OCI-LY1 (cell line): ENCODE results near the gene MTREX.

Experiments
- H2AFZ ChIP-seq: fragments of 200-600 bp; sonication (generic), shearing (Covaris generic); 2 replicates; pipeline ENCODE4 v1.6.0; 2014; ENCODE audit warnings: antibody characterized with exemption, mild to moderate bottlenecking, low read length
- H3F3A ChIP-seq: fragments of 200-600 bp; sonication (generic), shearing (Covaris generic); 2 replicates; pipeline ENCODE4 v1.6.0; 2014; ENCODE audit warnings: mild to moderate bottlenecking, antibody characterized with exemption, low read length, moderate library complexity; ENCODE audit not compliant: insufficient read depth
- H3K27ac ChIP-seq: fragments of 200-600 bp; sonication (generic); 2 replicates; pipeline ENCODE4 v1.5.1; 2014; ENCODE audit warnings: low read length, mixed run types, mild to moderate bottlenecking, low read depth; ENCODE audit not compliant: poor library complexity, severe bottlenecking
- H3K27me3 ChIP-seq: fragments of 200-600 bp; sonication (generic); 2 replicates; pipeline ENCODE4 v1.6.0; 2014; ENCODE audit warnings: antibody characterized with exemption, mild to moderate bottlenecking, low read length, moderate library complexity; ENCODE audit not compliant: insufficient read depth
- H3K36me3 ChIP-seq: fragments of 200-600 bp; sonication (generic); 2 replicates; pipeline ENCODE4 v1.6.1; 2014; ENCODE audit warnings: mild to moderate bottlenecking, antibody characterized with exemption, low read length, moderate library complexity, mixed read lengths; ENCODE audit not compliant: insufficient read depth
- H3K4me1 ChIP-seq: fragments of 200-600 bp; sonication (generic); 2 replicates; pipeline ENCODE4 v1.5.1; 2014; ENCODE audit warnings: mild to moderate bottlenecking, low read length, moderate library complexity; ENCODE audit not compliant: insufficient read depth, severe bottlenecking
- H3K4me2 ChIP-seq: fragments of 200-600 bp; sonication (generic), shearing (Covaris generic); 2 replicates; pipeline ENCODE4 v1.6.1; 2014; ENCODE audit warnings: low read length
- H3K4me3 ChIP-seq: fragments of 200-600 bp; sonication (generic); 2 replicates; pipeline ENCODE4 v1.5.1; 2014; ENCODE audit warnings: low read length, low read depth, mild to moderate bottlenecking, mixed read lengths; ENCODE audit not compliant: poor library complexity, severe bottlenecking
- H3K79me2 ChIP-seq: fragments of 200-600 bp; shearing (Covaris generic); 2 replicates; pipeline ENCODE4 v1.6.1; 2016; ENCODE audit warnings: mixed run types, low read length, mixed read lengths; ENCODE audit not compliant: insufficient read depth
- H3K9ac ChIP-seq: fragments of 200-600 bp; sonication (generic), shearing (Covaris generic); 2 replicates; pipeline ENCODE4 v1.6.1; 2014; ENCODE audit warnings: mild to moderate bottlenecking, low read length, mixed read lengths
- H3K9me2 ChIP-seq: fragments of 200-600 bp; sonication (generic), shearing (Covaris generic); 2 replicates; pipeline ENCODE4 v1.6.1; 2014; ENCODE audit warnings: low read depth, mild to moderate bottlenecking, low read length, mixed read lengths
- H3K9me3 ChIP-seq: fragments of 200-600 bp; shearing (Covaris generic); 2 replicates; pipeline ENCODE4 v1.6.1; 2014; ENCODE audit warnings: low read length, mixed read lengths
- H4K20me1 ChIP-seq: fragments of 200-600 bp; sonication (generic), shearing (Covaris generic); 2 replicates; pipeline ENCODE4 v1.6.0; 2016; ENCODE audit warnings: mild to moderate bottlenecking, low read length; ENCODE audit not compliant: insufficient read depth
- EZH2 ChIP-seq: fragments of 200-600 bp; sonication (generic), shearing (Covaris generic); IDR thresholded peaks from 2 replicates; pipeline ENCODE4 v1.8.0; 2017; ENCODE audit warnings: borderline replicate concordance, mixed run types, mild to moderate bottlenecking, antibody characterized with exemption, low read length, moderate library complexity, mixed read lengths
- TF ChIP-seq, protein P1 (sequence below): fragments of 200-600 bp; sonication (generic), shearing (Covaris generic); IDR thresholded peaks from 2 replicates; pipeline ENCODE4 v1.5.1; 2017; ENCODE audit warnings: mild to moderate bottlenecking, antibody characterized with exemption, low read length, moderate library complexity, mixed read lengths

Gene MTREX

DNA sequence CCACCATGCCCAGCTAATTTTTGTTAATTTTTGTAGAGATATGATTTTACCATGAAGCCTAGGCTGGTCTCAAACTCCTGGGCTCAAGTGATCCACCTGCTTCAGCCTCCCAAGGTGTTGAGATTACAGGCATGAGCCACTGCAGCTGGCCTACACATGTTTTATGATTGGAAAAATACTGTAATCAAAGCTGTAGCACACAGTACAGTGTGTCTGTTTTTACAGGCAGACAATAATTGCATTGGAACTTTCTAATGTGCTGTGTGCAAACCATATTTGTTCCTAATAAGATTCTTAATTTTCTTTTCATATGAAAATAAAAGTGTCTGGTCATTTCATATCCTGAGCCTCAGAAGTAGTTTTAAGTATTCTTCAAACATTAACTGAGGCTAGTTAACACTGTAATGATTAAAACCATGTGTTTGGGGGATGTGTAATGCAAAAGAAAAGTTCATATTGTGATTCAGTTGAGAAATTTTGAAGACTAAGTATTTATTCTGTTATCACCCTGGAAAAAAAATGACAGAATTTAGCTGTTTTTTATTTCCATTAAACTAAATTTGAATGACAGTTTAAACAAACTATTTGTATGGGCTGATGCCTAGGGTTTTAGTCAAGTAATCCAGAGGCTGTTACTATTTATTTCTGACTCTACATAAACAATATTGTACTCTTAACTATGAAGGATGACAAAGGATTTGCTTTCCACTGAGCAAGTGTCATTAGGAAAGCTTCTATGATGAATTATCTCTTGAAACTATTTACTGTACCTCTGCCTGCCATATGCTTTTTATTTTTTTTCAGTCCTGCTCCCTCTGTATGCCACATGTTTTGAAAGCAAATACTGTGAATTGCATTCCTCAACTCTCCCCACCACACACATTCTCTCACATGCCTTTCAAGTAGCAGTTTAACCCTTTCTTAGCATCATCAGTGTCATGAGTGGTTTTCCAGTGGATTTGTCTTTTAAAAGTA, 111.5 kb downstream of the MTREX start:
- Histone ChIP-seq H3K27me3 (no peaks in the 10 kb centered on the region), H3K9me3 (no peaks in the 10 kb centered on the region), H3K4me1 (no peaks in the 10 kb centered on the region), H3K27ac (no peak overlapping the region), H3K4me2 (no peak overlapping the region), H2AFZ (no peak overlapping the region), H3K9me2 (no peaks in the 10 kb centered on the region), H3K9ac (no peak overlapping the region), H3K36me3 (peaks cover 78% of the 10 kb centered on the region), H4K20me1 (no peaks in the 10 kb centered on the region), H3K4me3 (no peak overlapping the region), H3K79me2 (no peaks in the 10 kb centered on the region), H3F3A (no peaks in the 10 kb centered on the region)
- TF ChIP-seq, protein P1, sequence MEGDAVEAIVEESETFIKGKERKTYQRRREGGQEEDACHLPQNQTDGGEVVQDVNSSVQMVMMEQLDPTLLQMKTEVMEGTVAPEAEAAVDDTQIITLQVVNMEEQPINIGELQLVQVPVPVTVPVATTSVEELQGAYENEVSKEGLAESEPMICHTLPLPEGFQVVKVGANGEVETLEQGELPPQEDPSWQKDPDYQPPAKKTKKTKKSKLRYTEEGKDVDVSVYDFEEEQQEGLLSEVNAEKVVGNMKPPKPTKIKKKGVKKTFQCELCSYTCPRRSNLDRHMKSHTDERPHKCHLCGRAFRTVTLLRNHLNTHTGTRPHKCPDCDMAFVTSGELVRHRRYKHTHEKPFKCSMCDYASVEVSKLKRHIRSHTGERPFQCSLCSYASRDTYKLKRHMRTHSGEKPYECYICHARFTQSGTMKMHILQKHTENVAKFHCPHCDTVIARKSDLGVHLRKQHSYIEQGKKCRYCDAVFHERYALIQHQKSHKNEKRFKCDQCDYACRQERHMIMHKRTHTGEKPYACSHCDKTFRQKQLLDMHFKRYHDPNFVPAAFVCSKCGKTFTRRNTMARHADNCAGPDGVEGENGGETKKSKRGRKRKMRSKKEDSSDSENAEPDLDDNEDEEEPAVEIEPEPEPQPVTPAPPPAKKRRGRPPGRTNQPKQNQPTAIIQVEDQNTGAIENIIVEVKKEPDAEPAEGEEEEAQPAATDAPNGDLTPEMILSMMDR = no peak
- no peak for TF ChIP-seq EZH2

DNA sequence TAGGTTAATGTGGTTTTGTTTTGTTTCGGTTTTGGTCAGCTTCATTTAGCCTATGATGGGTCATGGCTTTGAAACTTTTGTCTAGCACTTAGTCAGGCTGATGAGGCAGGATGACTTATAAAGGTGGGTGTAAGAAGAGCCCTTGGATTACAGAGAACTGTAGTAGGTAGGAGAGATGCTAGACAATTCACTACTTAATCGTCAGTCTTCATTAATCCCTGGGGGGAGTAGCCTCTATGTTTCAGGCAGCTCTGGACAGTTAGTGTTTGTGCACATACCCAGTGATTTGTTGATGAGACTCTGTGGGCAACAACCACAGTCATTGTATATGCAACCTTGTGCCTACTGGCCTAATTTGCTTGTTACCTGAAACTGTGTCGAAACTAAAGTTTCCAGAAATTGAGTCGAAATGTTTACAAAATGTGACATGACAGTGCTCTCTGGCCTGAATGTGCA, 113.3 kb downstream of the MTREX start:
- H3K4me1 ChIP-seq = no peaks in the 10 kb centered on the region
- TF ChIP-seq EZH2 = no peak
- TF ChIP-seq, protein P1 = no peak
- H3K27me3 ChIP-seq = no peaks in the 10 kb centered on the region
- no peaks in the 10 kb centered on the region for H3F3A ChIP-seq
- H3K9ac ChIP-seq = no peak overlapping the region
- no peaks in the 10 kb centered on the region for H3K9me3 ChIP-seq
- H3K36me3 ChIP-seq = peaks cover 84% of the 10 kb centered on the region
- H3K4me3 ChIP-seq = no peak overlapping the region
- no peaks in the 10 kb centered on the region for H3K9me2 ChIP-seq
- H2AFZ ChIP-seq = no peak overlapping the region
- no peak overlapping the region for H3K4me2 ChIP-seq
- no peak overlapping the region for H3K27ac ChIP-seq
- H4K20me1 ChIP-seq = no peaks in the 10 kb centered on the region
- H3K79me2 ChIP-seq = no peaks in the 10 kb centered on the region

DNA sequence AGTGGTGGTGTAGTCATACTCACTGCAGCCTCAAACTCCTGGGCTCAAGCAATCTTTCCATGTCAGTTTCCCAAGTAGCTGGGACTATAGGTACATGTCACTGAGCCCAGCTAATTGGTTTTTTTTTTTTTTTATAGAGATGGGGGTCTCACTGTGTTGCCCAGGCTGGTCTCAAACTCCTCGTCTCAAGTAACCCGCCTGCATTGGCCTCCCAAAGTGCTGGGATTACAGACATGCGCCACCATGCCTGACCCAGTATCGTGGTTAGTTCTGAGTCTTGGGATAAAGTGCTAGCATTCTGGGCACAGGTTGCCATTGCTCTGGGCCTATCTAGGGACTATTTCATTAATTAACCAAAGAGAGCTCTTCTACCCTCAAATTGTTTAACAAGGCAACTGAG, 118.7 kb downstream of the MTREX start:
- Histone ChIP-seq H2AFZ (no peak overlapping the region), H3K9me2 (no peaks in the 10 kb centered on the region), H4K20me1 (no peaks in the 10 kb centered on the region), H3K27ac (no peak overlapping the region), H3K36me3 (peaks cover 81% of the 10 kb centered on the region), H3K4me3 (no peak overlapping the region), H3F3A (no peaks in the 10 kb centered on the region), H3K79me2 (no peaks in the 10 kb centered on the region), H3K27me3 (no peaks in the 10 kb centered on the region), H3K4me2 (no peak overlapping the region), H3K4me1 (no peaks in the 10 kb centered on the region), H3K9ac (no peak overlapping the region), H3K9me3 (peaks cover 18% of the 10 kb centered on the region)
- TF ChIP-seq, protein P1 = no peak
- no peak for TF ChIP-seq EZH2
